ENCODE results near the gene DNAJA2. TPM values are rescaled to one million over a fixed set of nuclear protein-coding genes. Genes with fewer than 3 reads are reported as not detected.

DNAJA2 gene
- total and polyA plus RNA-seq, 9 of the 15 experiments (the other 6 are each of a cell fraction or from before 2014, with no cell fraction given): 24.1 to 75.9 (median 50.7) TPM

DNA sequence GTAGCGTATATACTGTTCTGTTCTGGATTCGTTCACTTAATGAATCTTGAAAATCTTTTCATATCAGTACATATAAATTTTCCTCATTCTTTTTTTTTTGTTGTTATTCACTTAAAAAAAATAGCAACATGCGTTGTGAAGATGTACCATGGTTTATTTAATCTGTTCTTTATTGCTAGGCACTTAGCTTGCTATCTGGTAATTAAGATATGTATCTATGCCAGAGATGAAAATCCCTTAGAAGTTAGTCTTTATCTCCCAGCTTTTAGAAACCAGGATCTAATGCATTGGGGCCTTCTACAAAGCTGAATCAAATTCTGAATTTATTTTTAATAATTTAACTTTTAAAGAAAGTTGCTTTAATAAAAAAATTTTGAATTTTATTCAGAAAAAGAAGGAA is 13.0 kb upstream of the DNAJA2 start (continued):
- no peak for TF ChIP-seq EGR1 (conservative IDR thresholded peaks at IDR 0.05)
- TF ChIP-seq MYBL2 (IDR thresholded peaks at IDR 0.05; ENCODE audit: low read depth): no peak
- TF ChIP-seq MYBL2 (CRISPR knock-in tag; IDR thresholded peaks at IDR 0.05; ENCODE audit: borderline replicate concordance): no peak
- no peak for TF ChIP-seq ZNF24 (IDR thresholded peaks at IDR 0.05)
- no peak for TF ChIP-seq ZNF592 (IDR thresholded peaks at IDR 0.05)
- TF ChIP-seq ZNF121 (CRISPR knock-in tag; conservative IDR thresholded peaks at IDR 0.05): no peak
- TF ChIP-seq BRD9 (IDR thresholded peaks at IDR 0.05; ENCODE audit: low read depth, partially characterized antibody): no peak

- no TSS peak for BruUV-seq (replicated peaks)
- ATAC-seq (no peak), DNase-seq (ENCODE audit: extremely low read depth in 1 of 4, low spot score in 3 of 4) (no peak), FAIRE-seq (no peak)
- peaks cover 11 to 19% of the 10 kb centered on the region in 2 experiments for H3K27me3 ChIP-seq (ENCODE audit: control insufficient read depth in 2 of 2, insufficient read depth in 2 of 2, low read length in 2 of 2)
- H3K9me3 ChIP-seq (replicated peaks; ENCODE audit: control insufficient read depth, insufficient read depth, low read depth, low read length): no peaks in the 10 kb centered on the region
- no peaks in the 10 kb centered on the region for H3K79me2 ChIP-seq (ENCODE audit: control insufficient read depth, insufficient read depth, low read length)
- in situ Hi-C loops (cut with MboI) (loop anchor here (5.0 kb wide), 1 partner anchor 150 kb away; no protein-coding TSS in a partner anchor), intact Hi-C loops (cut with micrococcal nuclease) (no loop called here)
- no peak overlapping the region for H3K4me3 ChIP-seq
- no peak overlapping the region for H2AFZ ChIP-seq (ENCODE audit: low read depth, low read length)
- CTCF ChIA-PET (ENCODE audit: low intra/inter-chr PET ratio): no interaction called here
- no peak overlapping the region for H3K4me2 ChIP-seq (ENCODE audit: insufficient read depth, low read length)
- H3K9ac ChIP-seq (ENCODE audit: insufficient read depth in 1 of 2, low read depth in 2 of 2, low read length in 2 of 2): no peak overlapping the region
- no peaks in the 10 kb centered on the region for H3K36me3 ChIP-seq (ENCODE audit: control insufficient read depth, insufficient read depth, low read length)
- H4K20me1 ChIP-seq (replicated peaks; ENCODE audit: control insufficient read depth, insufficient read depth, low read length): no peaks in the 10 kb centered on the region
- H3K4me1 ChIP-seq (replicated peaks in 1 of 2; ENCODE audit: control insufficient read depth in 2 of 2, insufficient read depth in 2 of 2, low read length in 2 of 2): no peaks in the 10 kb centered on the region
- H3K27ac ChIP-seq (ENCODE audit: extremely low read depth, low read depth, low read length): no peak overlapping the region
- WGBS (ENCODE audit: insufficient coverage, low coverage, missing lambda C conversion rate): 7% methylated on average over 4 of the region's 4 CpGs
- H3K9me1 ChIP-seq (ENCODE audit: control insufficient read depth, insufficient read depth, low read length): no peaks in the 10 kb centered on the region
- POLR2A ChIA-PET: interaction anchor here (0.6 kb wide), 1 partner anchor 24 kb away, joined by 3 read pairs; no protein-coding TSS in a partner anchor
- TF ChIP-seq, protein P1, sequence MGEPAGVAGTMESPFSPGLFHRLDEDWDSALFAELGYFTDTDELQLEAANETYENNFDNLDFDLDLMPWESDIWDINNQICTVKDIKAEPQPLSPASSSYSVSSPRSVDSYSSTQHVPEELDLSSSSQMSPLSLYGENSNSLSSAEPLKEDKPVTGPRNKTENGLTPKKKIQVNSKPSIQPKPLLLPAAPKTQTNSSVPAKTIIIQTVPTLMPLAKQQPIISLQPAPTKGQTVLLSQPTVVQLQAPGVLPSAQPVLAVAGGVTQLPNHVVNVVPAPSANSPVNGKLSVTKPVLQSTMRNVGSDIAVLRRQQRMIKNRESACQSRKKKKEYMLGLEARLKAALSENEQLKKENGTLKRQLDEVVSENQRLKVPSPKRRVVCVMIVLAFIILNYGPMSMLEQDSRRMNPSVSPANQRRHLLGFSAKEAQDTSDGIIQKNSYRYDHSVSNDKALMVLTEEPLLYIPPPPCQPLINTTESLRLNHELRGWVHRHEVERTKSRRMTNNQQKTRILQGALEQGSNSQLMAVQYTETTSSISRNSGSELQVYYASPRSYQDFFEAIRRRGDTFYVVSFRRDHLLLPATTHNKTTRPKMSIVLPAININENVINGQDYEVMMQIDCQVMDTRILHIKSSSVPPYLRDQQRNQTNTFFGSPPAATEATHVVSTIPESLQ (CRISPR knock-in tag; IDR thresholded peaks at IDR 0.05): no peak
- no peak for TF ChIP-seq NR4A1 (CRISPR knock-in tag; IDR thresholded peaks at IDR 0.05)
- no peak for TF ChIP-seq NR4A1 (tag; IDR thresholded peaks at IDR 0.05)
- TF ChIP-seq STAG1 (CRISPR knock-in tag; IDR thresholded peaks at IDR 0.05; ENCODE audit: borderline replicate concordance): no peak
- TF ChIP-seq TBL1XR1 (IDR thresholded peaks at IDR 0.05; ENCODE audit: low read length in 2 of 2): no peak
Observed at GRCh38 chr16:46982335-46982734, 8.9 kb upstream of the DNAJA2 start.
